GM12878 (cell line): Measurements from ENCODE around the gene ANO1. TPM values are rescaled to one million over a fixed set of nuclear protein-coding genes. Genes with fewer than 3 reads are reported as not detected.

Experiments used
- ATAC-seq: fragments of 200-7000 bp; cut with Tn5 transposase; 3 replicates; pipeline ENCODE4 v1.9.1; 2020; ENCODE audit warnings: mild to moderate bottlenecking, moderate library complexity
- BruUV-seq: library from RNA; stranded (reverse); fragments of 400-500 nt; replicated peaks from 2 replicates; lab custom pipeline; 2021; lab: Mats Ljungman, UMichigan
- CTCF ChIA-PET: fragments of 300-600 bp; sonication (Branson Sonifier 250); formaldehyde crosslinking; extraction: SDS; loops from one replicate; lab custom pipeline; 2021; ENCODE audit warnings: inconsistent platforms; lab: Yijun Ruan, JAX
- POLR2A ChIA-PET: fragments of 350-600 bp; formaldehyde crosslinking; extraction: SDS; loops from one replicate; lab custom pipeline; 2021; ENCODE audit warnings: inconsistent platforms; lab: Charles Lee
- RAD21 ChIA-PET: fragments of 300-600 bp; sonication (Branson Sonifier 250); formaldehyde crosslinking; loops from one replicate; lab custom pipeline; 2023; ENCODE audit warnings: antibody characterized with exemption; ENCODE audit not compliant: unreplicated experiment; lab: Charles Lee
- SMC1A ChIA-PET: fragments of 300-600 bp; sonication (Branson Sonifier 250); formaldehyde crosslinking; loops from one replicate; lab custom pipeline; 2023; ENCODE audit not compliant: unreplicated experiment, uncharacterized antibody; lab: Charles Lee
- DNase-seq: peaks from one replicate; pipeline ENCODE4 v3.0.0-alpha.2; 2011; ENCODE audit warnings: low read depth, low spot score
- FAIRE-seq: peaks from 3 replicates; lab custom pipeline; 2011; peaks lifted over from hg19 to GRCh38; lab: Jason Lieb, UNC
- H2AFZ ChIP-seq: 2 replicates; pipeline ENCODE4 v1.6.0; 2011; ENCODE audit warnings: low read depth, low read length, control low read depth; ENCODE audit not compliant: control insufficient read depth
- H3K27ac ChIP-seq: 2 replicates; pipeline ENCODE4 v1.5.1; 2011; ENCODE audit warnings: control low read depth; ENCODE audit not compliant: control insufficient read depth, insufficient read depth
- H3K27me3 ChIP-seq, 2 experiments: replicated peaks in 1 of 2; 2 replicates each; pipeline versions ENCODE4 v1.6.0 to v1.6.1; 2011; ENCODE audit warnings: low read length in 1 of 2; ENCODE audit not compliant: control insufficient read depth in 2 of 2, insufficient read depth in 2 of 2
- H3K36me3 ChIP-seq, 2 experiments: 2 replicates each; pipeline ENCODE4 v1.5.1; 2011; ENCODE audit warnings: low read length in 1 of 2; ENCODE audit not compliant: control insufficient read depth in 2 of 2, insufficient read depth in 2 of 2
- H3K4me1 ChIP-seq: 2 replicates; pipeline ENCODE4 v1.6.1; 2011; ENCODE audit warnings: mild to moderate bottlenecking, low read length, moderate library complexity, mixed read lengths; ENCODE audit not compliant: control insufficient read depth, insufficient read depth
- H3K4me2 ChIP-seq: 2 replicates; pipeline ENCODE4 v1.6.0; 2011; ENCODE audit warnings: control low read depth; ENCODE audit not compliant: control insufficient read depth, insufficient read depth
- H3K4me3 ChIP-seq: fragments of 200-600 bp; sonication (generic); 2 replicates; pipeline ENCODE4 v1.5.1; 2016
- H3K79me2 ChIP-seq: 2 replicates; pipeline ENCODE4 v1.6.0; 2011; ENCODE audit warnings: low read length; ENCODE audit not compliant: control insufficient read depth, insufficient read depth
- H3K9ac ChIP-seq: 2 replicates; pipeline ENCODE4 v1.8.0; 2011; ENCODE audit warnings: low read length, control low read depth, mixed read lengths; ENCODE audit not compliant: control insufficient read depth, insufficient read depth
- H3K9me3 ChIP-seq: replicated peaks from 3 replicates; pipeline ENCODE4 v1.5.1; 2011; ENCODE audit warnings: mild to moderate bottlenecking, low read length; ENCODE audit not compliant: control insufficient read depth, insufficient read depth
- H4K20me1 ChIP-seq: 2 replicates; pipeline ENCODE4 v1.6.0; 2011; ENCODE audit not compliant: control insufficient read depth, insufficient read depth
- CEBPB ChIP-seq, 2 experiments: fragments of 150-350 bp in 1 of 2; IDR thresholded peaks; 2 replicates each; pipeline ENCODE4 v1.6.1; 2012 to 2014; ENCODE audit warnings: low read depth in 2 of 2, low read length in 2 of 2, borderline replicate concordance in 1 of 2, inconsistent platforms in 1 of 2
- MEF2A ChIP-seq: IDR thresholded peaks from 2 replicates; pipeline ENCODE4 v1.6.1; 2011; ENCODE audit warnings: low read depth, mild to moderate bottlenecking, low read length, moderate library complexity; ENCODE audit not compliant: insufficient read depth
- MYC ChIP-seq: IDR thresholded peaks from 2 replicates; pipeline ENCODE4 v1.6.1; 2011; ENCODE audit warnings: mild to moderate bottlenecking, low read length, moderate library complexity, inconsistent platforms; ENCODE audit not compliant: insufficient read depth, insufficient replicate concordance, insufficient read length, severe bottlenecking
- PML ChIP-seq: IDR thresholded peaks from 2 replicates; pipeline ENCODE4 v1.6.1; 2012; ENCODE audit warnings: low read length, inconsistent platforms
- RELB ChIP-seq: fragments of 450-650 bp; IDR thresholded peaks from 2 replicates; pipeline ENCODE4 v1.6.1; 2017; ENCODE audit warnings: low read depth, mild to moderate bottlenecking, moderate library complexity
- SIN3A ChIP-seq: IDR thresholded peaks from 2 replicates; pipeline ENCODE4 v1.6.1; 2012; ENCODE audit warnings: low read depth, low read length, improper control_type of control experiment
- SMAD5 ChIP-seq: IDR thresholded peaks from 2 replicates; pipeline ENCODE4 v1.6.1; 2016; ENCODE audit warnings: antibody characterized with exemption, low read depth
- USF1 ChIP-seq: IDR thresholded peaks from 2 replicates; pipeline ENCODE4 v1.6.1; 2011; ENCODE audit warnings: borderline replicate concordance, low read depth, mild to moderate bottlenecking, moderate library complexity, mixed read lengths, low read length; ENCODE audit not compliant: insufficient read depth; ENCODE audit errors: extremely low read length
- ZBTB11 ChIP-seq: fragments of 450-650 bp; formaldehyde crosslinking; IDR thresholded peaks from 2 replicates; pipeline ENCODE4 v1.5.0; 2022; ENCODE audit warnings: mild to moderate bottlenecking, missing genetic modification characterization
- ZBTB40 ChIP-seq: fragments of 450-650 bp; IDR thresholded peaks from 2 replicates; pipeline ENCODE4 v1.6.1; 2016; ENCODE audit warnings: mild to moderate bottlenecking, moderate library complexity, borderline replicate concordance
- ZNF622 ChIP-seq: fragments of 450-650 bp; IDR thresholded peaks from 2 replicates; pipeline ENCODE4 v1.6.1; 2017; ENCODE audit warnings: mild to moderate bottlenecking, inconsistent platforms
- ZSCAN29 ChIP-seq: fragments of 450-650 bp; IDR thresholded peaks from 2 replicates; pipeline ENCODE4 v1.6.1; 2017; ENCODE audit warnings: mild to moderate bottlenecking, moderate library complexity
- WGBS: methylation state at CpG from one replicate; pipeline ENCODE4 v1.1.6; 2016; ENCODE audit warnings: low lambda C conversion rate; ENCODE audit not compliant: insufficient replicate concordance, insufficient coverage; ENCODE audit errors: missing lambda C conversion rate; 5-methylcytosine and 5-hydroxymethylcytosine counted together
- in situ Hi-C: fragments of 300-500 bp; cut with MboI; formaldehyde crosslinking; loops from 9 replicates; pipeline ENCODE4 v1.14.3; 2018; ENCODE audit warnings: mixed read lengths
- intact Hi-C: fragments of 100-400 bp; cut with micrococcal nuclease; formaldehyde crosslinking; loops from one replicate; pipeline ENCODE4 v1.14.2; 2022; ENCODE audit not compliant: unreplicated experiment
- polyA plus RNA-seq, 11 experiments: library from polyadenylated mRNA; depleted of rRNA in 4 of 11; unstranded in 6 of 11; stranded (reverse) in 5 of 11; fragments of >200 nt; fragmentation: Nextera tagmentation in 4 of 11; fragmentation: Illumina TruSeq in 1 of 11; extraction: Ambion mirVana in 4 of 11; extraction: Trizol in 1 of 11; gene quantifications; 1 replicate in 1 of 11; 2 replicates in 10 of 11; pipeline versions ENCODE4 v1.2.1 to v1.2.3, GENCODE V29; 2011 to 2016; ENCODE audit warnings: inconsistent platforms in 2 of 11, missing spikeins in 2 of 11, low read depth in 1 of 11
- total RNA-seq, 4 experiments: library from RNA; depleted of rRNA in 3 of 4; stranded (reverse); fragments of >200 nt in 3 of 4; fragmentation: Illumina TruSeq in 1 of 4; extraction: Trizol in 1 of 4; gene quantifications; 2 replicates each; pipeline versions ENCODE4 v1.2.1 to v1.2.3, GENCODE V29; 2013 to 2021

The ANO1 gene
- total and polyA plus RNA-seq, 10 of the 15 experiments (the other 5 are each of a cell fraction or from before 2014, with no cell fraction given) = 0.01 to 0.38 (median 0.06) TPM; not detected in 7

- H3K27ac ChIP-seq = no peak overlapping the region
- no peaks in the 10 kb centered on the region for H3K9me3 ChIP-seq
- no peaks in the 10 kb centered on the region for H3K79me2 ChIP-seq
- ChIA-PET CTCF (no interaction called here), RAD21 (interaction anchor here (0.7 kb wide), 1 partner anchor 62 kb away, joined by 3 read pairs; no protein-coding TSS in a partner anchor), POLR2A (no interaction called here), SMC1A (no interaction called here)
- 35% methylated on average over 7 of the region's 8 CpGs for whole genome bisulfite sequencing
- H3K9ac ChIP-seq = no peak overlapping the region
- intact Hi-C loops = no loop called here
- ATAC-seq = no peak
- no TSS peak for BruUV-seq
- no peak overlapping the region for H3K4me2 ChIP-seq
- in situ Hi-C loops = no loop called here
- H2AFZ ChIP-seq = no peak overlapping the region
- no peak for FAIRE-seq
- peaks cover 1 to 4% of the 10 kb centered on the region in 2 experiments for H3K27me3 ChIP-seq
- H4K20me1 ChIP-seq = no peaks in the 10 kb centered on the region
- no peaks in the 10 kb centered on the region for H3K36me3 ChIP-seq
- DNase-seq = no peak
- H3K4me3 ChIP-seq = no peak overlapping the region
- H3K4me1 ChIP-seq = no peaks in the 10 kb centered on the region
- TF ChIP-seq ZSCAN29 = no peak
- TF ChIP-seq SMAD5 = no peak
- no peak for TF ChIP-seq ZBTB11 (CRISPR knock-in tag)
- TF ChIP-seq SIN3A = no peak
- TF ChIP-seq MYC = no peak
- TF ChIP-seq CEBPB (IDR thresholded peaks at IDR 0.05; ENCODE audit: borderline replicate concordance in 1 of 2, low read depth in 2 of 2, low read length in 2 of 2) = no peak
- no peak for TF ChIP-seq USF1
- TF ChIP-seq ZNF622 = no peak
- TF ChIP-seq MEF2A = no peak
- TF ChIP-seq RELB = no peak
- TF ChIP-seq PML = no peak
- TF ChIP-seq ZBTB40 = no peak
Measured at GRCh38 chr11:70067036-70067435, 11.1 kb upstream of the ANO1 start.
